Stimulated activated naive CD8-positive, alpha-beta T cell treated with anti-CD3 and anti-CD28 coated beads, Interleukin-15, Interleukin-2, amounts not matched to agents 100 ng/mL and 50 ng/mL, for 24 hours (primary cell): ENCODE results near the gene CLIC4.

ENCODE experiments used
- H3K27ac Mint-ChIP-seq: one replicate; pipeline ENCODE4 v1.8.0; 2021; ENCODE audit warnings: mild to moderate bottlenecking, mixed read lengths
- H3K27me3 Mint-ChIP-seq: one replicate; pipeline ENCODE4 v1.8.0; 2021; ENCODE audit warnings: mixed read lengths
- H3K36me3 Mint-ChIP-seq: one replicate; pipeline ENCODE4 v1.8.0; 2021; ENCODE audit warnings: low read depth, mixed read lengths
- H3K4me1 Mint-ChIP-seq: one replicate; pipeline ENCODE4 v1.8.0; 2021; ENCODE audit warnings: low read depth, mixed read lengths
- H3K4me3 Mint-ChIP-seq: one replicate; pipeline ENCODE4 v1.8.0; 2021; ENCODE audit warnings: mild to moderate bottlenecking, mixed read lengths
- H3K9me3 Mint-ChIP-seq: one replicate; pipeline ENCODE4 v1.8.0; 2021; ENCODE audit warnings: mixed read lengths

Gene CLIC4

GRCh38 chr1:24858277-24858676, 113.0 kb downstream of the CLIC4 start:
- H3K27me3 Mint-ChIP-seq = no peaks in the 10 kb centered on the region
- no peaks in the 10 kb centered on the region for H3K36me3 Mint-ChIP-seq
- peaks cover 6% of the 10 kb centered on the region for H3K4me1 Mint-ChIP-seq
- H3K27ac Mint-ChIP-seq = no peak overlapping the region
- H3K4me3 Mint-ChIP-seq = no peak overlapping the region
- no peaks in the 10 kb centered on the region for H3K9me3 Mint-ChIP-seq

- Mint-ChIP-seq H3K9me3 (no peaks in the 10 kb centered on the region), H3K27ac (no peak overlapping the region), H3K36me3 (no peaks in the 10 kb centered on the region), H3K4me1 (peaks cover 6% of the 10 kb centered on the region), H3K27me3 (peaks cover 4% of the 10 kb centered on the region), H3K4me3 (no peak overlapping the region)
Measured at GRCh38 chr1:24859063-24860010, 114.1 kb downstream of the CLIC4 start.

DNA sequence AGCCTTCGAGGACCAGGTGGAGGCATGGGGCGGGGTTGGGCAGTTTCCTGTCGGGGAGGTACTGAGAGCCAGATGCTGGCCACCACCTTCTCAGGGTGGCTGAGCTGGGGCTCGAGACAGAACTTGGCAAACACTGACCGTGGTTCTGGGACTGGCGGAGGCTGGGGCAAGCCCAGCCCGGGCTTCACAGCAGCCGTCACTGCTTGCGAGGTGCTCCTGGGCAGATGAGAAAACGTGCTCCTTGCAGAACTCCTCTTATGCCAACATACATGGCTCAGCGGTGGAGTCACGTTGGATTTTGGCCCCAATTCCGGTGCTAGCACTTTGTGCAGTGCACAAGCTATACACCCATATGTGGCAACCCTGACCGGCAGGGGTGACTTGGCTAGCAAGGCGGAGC, 115.6 kb downstream of the CLIC4 start:
- Mint-ChIP-seq H3K36me3 (no peaks in the 10 kb centered on the region), H3K27me3 (peaks cover 4% of the 10 kb centered on the region), H3K27ac (no peak overlapping the region), H3K4me3 (no peak overlapping the region), H3K4me1 (peaks cover 3% of the 10 kb centered on the region), H3K9me3 (no peaks in the 10 kb centered on the region)

DNA sequence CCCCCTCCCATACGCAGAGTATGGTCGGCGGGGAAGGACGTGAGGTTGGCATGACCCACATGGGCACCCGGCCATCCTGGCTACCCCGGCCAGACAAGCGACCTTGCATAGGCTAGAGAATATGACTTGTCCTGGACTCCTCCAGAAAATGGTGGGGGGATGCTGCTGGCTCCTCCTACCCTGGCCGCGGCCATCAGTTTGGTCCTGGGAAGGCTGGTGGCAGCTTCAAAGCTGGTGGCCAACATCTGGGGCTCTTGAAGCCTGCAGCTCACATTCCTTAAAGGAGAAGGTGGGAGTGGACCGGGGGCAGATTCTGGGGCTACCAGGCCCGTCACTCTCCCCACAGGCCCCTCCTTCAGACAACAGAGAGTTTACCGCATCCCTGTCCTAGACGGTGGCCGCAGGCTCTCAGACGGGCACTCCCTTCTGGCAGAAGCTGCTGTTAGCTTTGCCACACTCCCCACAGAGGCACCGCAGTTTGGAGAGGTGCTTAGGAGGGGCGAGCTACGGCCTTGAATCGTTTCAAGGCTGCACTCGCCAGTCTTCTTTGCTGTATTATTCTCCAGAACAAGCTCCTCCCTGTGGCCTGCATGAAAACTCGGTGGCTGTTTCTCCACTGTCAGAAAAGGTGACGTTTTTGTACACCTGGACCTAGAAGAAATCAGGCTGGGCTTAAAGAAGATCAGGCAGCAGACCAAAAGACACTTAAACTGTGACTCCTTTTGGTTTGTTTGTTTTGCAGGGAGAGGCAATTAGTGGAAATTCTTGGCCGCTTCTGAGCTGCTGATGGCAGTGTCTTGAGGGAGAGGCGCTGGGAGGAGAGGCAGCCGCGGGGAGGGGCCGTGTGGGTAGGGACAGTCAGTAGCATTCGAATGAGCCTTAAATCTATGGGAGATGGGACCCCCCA, 116.8 kb downstream of the CLIC4 start:
- Mint-ChIP-seq H3K9me3 (no peaks in the 10 kb centered on the region), H3K27ac (no peak overlapping the region), H3K4me3 (no peak overlapping the region)

DNA sequence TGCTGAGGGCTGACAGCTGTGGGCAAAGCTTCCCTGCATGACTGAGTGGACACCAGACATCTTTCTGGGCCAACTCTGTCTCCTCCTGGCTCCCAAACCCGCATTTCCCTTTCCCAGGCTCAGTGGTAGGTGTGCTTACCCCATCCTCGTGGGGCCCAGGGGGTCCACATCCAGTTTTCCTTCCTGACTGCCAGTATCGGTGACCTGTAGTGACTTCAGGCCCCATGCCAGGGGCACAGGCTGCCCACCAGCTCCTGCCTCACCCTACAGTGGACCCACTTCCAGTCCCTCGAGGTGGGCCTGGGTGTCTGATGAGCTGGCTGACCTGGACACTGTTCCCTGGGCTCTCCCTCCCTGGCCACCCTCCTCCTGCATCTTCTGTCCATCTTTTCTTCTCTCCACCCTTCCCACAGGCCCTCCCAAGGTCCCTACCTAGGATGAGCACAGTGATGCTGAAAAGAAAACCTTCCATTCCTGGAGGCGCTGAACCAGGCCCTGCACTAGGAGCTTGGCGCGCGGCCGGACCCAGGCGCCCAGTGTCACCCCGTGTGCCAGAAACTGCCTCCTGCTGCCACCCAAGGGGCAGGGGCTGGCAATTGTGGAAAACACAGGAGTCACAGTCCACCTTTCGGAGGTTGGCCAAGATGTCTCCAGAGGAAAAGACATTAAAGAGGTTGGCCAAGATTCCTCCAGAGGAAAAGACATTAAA, 117.7 kb downstream of the CLIC4 start:
- H3K4me3 Mint-ChIP-seq = no peak overlapping the region
- H3K4me1 Mint-ChIP-seq = no peaks in the 10 kb centered on the region
- H3K36me3 Mint-ChIP-seq = no peaks in the 10 kb centered on the region

More for the DNA sequence above, 116.8 kb downstream of the CLIC4 start:
- no peaks in the 10 kb centered on the region for H3K36me3 Mint-ChIP-seq
- peaks cover 4% of the 10 kb centered on the region for H3K27me3 Mint-ChIP-seq
- no peaks in the 10 kb centered on the region for H3K4me1 Mint-ChIP-seq

DNA sequence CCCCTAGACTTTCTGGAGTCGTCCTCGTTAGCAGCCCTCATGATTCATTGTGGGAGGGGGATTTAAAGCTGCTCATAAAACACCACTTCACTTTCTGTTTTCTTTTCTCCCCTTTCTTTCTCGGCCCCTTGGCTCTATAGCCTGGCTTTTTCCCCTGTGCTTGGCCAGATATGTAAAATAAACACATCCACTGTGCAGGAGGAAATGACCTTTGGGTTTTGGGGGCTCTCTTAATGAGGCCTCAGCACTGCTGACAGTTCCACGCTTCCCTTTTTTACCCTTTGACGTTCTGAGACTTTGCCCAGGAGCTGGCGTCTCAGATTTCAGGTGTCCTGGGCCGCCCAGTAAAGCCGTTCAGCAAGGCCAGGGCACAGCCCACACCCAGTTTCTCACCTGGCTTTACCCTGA, 119.1 kb downstream of the CLIC4 start:
- Mint-ChIP-seq H3K36me3 (no peaks in the 10 kb centered on the region), H3K27me3 (peaks cover 4% of the 10 kb centered on the region), H3K4me1 (no peaks in the 10 kb centered on the region), H3K27ac (no peak overlapping the region), H3K9me3 (no peaks in the 10 kb centered on the region), H3K4me3 (no peak overlapping the region)

More for the DNA sequence above, 117.7 kb downstream of the CLIC4 start:
- Mint-ChIP-seq H3K27me3 (peaks cover 4% of the 10 kb centered on the region), H3K27ac (no peak overlapping the region), H3K9me3 (no peaks in the 10 kb centered on the region)

GRCh38 chr1:24865168-24865567, 119.9 kb downstream of the CLIC4 start:
- Mint-ChIP-seq H3K27me3 (peaks cover 4% of the 10 kb centered on the region), H3K4me3 (no peak overlapping the region), H3K36me3 (no peaks in the 10 kb centered on the region), H3K9me3 (no peaks in the 10 kb centered on the region), H3K27ac (no peak overlapping the region), H3K4me1 (no peaks in the 10 kb centered on the region)

- no peak overlapping the region for H3K27ac Mint-ChIP-seq
- H3K4me1 Mint-ChIP-seq = peaks cover 3% of the 10 kb centered on the region
- no peaks in the 10 kb centered on the region for H3K36me3 Mint-ChIP-seq
Measured at GRCh38 chr1:24865587-24865986, 120.3 kb downstream of the CLIC4 start.

GRCh38 chr1:24866211-24867083, 121.2 kb downstream of the CLIC4 start:
- no peak overlapping the region for H3K27ac Mint-ChIP-seq
- peaks cover 4% of the 10 kb centered on the region for H3K27me3 Mint-ChIP-seq
- H3K4me3 Mint-ChIP-seq = no peak overlapping the region
- peaks cover 11% of the 10 kb centered on the region for H3K4me1 Mint-ChIP-seq
- H3K36me3 Mint-ChIP-seq = no peaks in the 10 kb centered on the region
- H3K9me3 Mint-ChIP-seq = no peaks in the 10 kb centered on the region

More at GRCh38 chr1:24865587-24865986, 120.3 kb downstream of the CLIC4 start:
- peaks cover 4% of the 10 kb centered on the region for H3K27me3 Mint-ChIP-seq
- no peaks in the 10 kb centered on the region for H3K9me3 Mint-ChIP-seq
- H3K4me3 Mint-ChIP-seq = no peak overlapping the region

DNA sequence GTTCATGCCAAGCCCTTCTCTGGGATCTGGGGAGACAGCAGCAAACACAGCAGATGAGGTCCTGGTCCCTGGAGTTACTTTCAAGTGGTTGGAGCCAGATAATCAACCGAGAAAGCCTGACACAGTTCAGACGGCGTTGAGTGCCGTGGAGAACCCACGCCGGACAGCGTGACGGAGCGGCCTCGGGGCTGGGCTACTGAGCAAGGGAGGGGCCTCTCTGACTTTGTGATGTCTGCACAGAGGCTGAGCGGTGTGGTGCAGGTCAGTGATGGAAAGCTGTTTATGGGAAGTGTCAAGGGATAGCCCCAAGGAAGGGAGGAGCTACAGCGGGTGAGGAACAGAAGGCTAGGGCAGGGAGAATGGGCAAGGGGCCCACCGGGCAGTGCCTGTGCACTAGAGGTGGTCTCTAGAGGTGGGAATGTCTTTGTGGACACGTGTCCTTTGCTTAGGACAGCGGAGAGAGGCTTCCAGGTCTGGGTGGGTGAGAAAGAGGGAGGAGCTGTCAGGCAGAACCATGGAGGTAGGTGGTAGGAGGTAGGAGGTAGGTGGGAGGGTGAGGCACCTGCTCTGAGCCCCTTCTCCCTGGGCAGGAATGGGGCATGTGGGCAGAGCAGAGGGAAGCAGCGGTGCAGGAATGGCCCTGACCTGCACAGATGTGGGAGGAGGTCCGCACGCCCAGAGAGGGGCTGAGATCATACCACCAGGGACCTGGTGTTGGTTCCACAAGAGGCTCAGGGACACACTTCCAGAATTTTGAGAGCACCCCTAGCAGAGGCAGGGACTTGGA, 122.0 kb downstream of the CLIC4 start:
- Mint-ChIP-seq H3K4me1 (peaks cover 14% of the 10 kb centered on the region), H3K36me3 (no peaks in the 10 kb centered on the region), H3K27me3 (peaks cover 4% of the 10 kb centered on the region), H3K27ac (no peak overlapping the region), H3K4me3 (no peak overlapping the region), H3K9me3 (no peaks in the 10 kb centered on the region)

GRCh38 chr1:24868016-24868875, 123.0 kb downstream of the CLIC4 start:
- Mint-ChIP-seq H3K9me3 (no peaks in the 10 kb centered on the region), H3K36me3 (no peaks in the 10 kb centered on the region), H3K27ac (no peak overlapping the region), H3K4me3 (no peak overlapping the region), H3K4me1 (peaks cover 14% of the 10 kb centered on the region), H3K27me3 (peaks cover 4% of the 10 kb centered on the region)

- H3K4me3 Mint-ChIP-seq = peak overlapping the region; percentile 39
- H3K27me3 Mint-ChIP-seq = no peaks in the 10 kb centered on the region
- H3K4me1 Mint-ChIP-seq = peaks cover 14% of the 10 kb centered on the region
- H3K27ac Mint-ChIP-seq = no peak overlapping the region
- H3K36me3 Mint-ChIP-seq = no peaks in the 10 kb centered on the region
- no peaks in the 10 kb centered on the region for H3K9me3 Mint-ChIP-seq
Measured at GRCh38 chr1:24870551-24871195, 125.4 kb downstream of the CLIC4 start.
